GM12878 (cell line): Measurements from ENCODE around the gene L1CAM.

Experiments
- BCLAF1 ChIP-seq: fragments of 450-650 bp; IDR thresholded peaks from 2 replicates; pipeline ENCODE4 v1.6.1; 2017; ENCODE audit warnings: antibody characterized with exemption, mild to moderate bottlenecking, moderate library complexity
- CTCF ChIP-seq, 3 experiments: IDR thresholded peaks in 2 of 3; conservative IDR thresholded peaks in 1 of 3; 2 replicates each; pipeline ENCODE4 v1.5.1; 2011; ENCODE audit warnings: low read depth in 3 of 3, low read length in 3 of 3, mild to moderate bottlenecking in 3 of 3, control low read depth in 2 of 3, moderate library complexity in 2 of 3, inconsistent platforms in 1 of 3, mixed read lengths in 1 of 3; ENCODE audit not compliant: control insufficient read depth in 2 of 3, insufficient read depth in 1 of 3; ENCODE audit errors: extremely low read depth in 1 of 3
- JUNB ChIP-seq: IDR thresholded peaks from 2 replicates; pipeline ENCODE4 v1.6.1; 2016; ENCODE audit warnings: antibody characterized with exemption, mild to moderate bottlenecking
- MLLT1 ChIP-seq: fragments of 450-650 bp; IDR thresholded peaks from 2 replicates; pipeline ENCODE4 v1.6.1; 2016; ENCODE audit warnings: mild to moderate bottlenecking
- NR2C2 ChIP-seq: IDR thresholded peaks from 2 replicates; pipeline ENCODE4 v1.6.1; 2011; ENCODE audit warnings: borderline replicate concordance, low read depth; ENCODE audit not compliant: control insufficient read depth, insufficient read length
- POLR2A ChIP-seq: IDR thresholded peaks from 2 replicates; pipeline ENCODE4 v1.6.1; 2011; ENCODE audit warnings: low read depth, mild to moderate bottlenecking, low read length
- SIN3A ChIP-seq: IDR thresholded peaks from 2 replicates; pipeline ENCODE4 v1.6.1; 2012; ENCODE audit warnings: low read depth, low read length, improper control_type of control experiment
- SUZ12 ChIP-seq: fragments of 200-600 bp; sonication (generic); IDR thresholded peaks from one replicate; pipeline ENCODE4 v1.6.1; 2018; ENCODE audit warnings: antibody characterized with exemption, mild to moderate bottlenecking; ENCODE audit not compliant: unreplicated experiment
- TAF1 ChIP-seq: IDR thresholded peaks from 2 replicates; pipeline ENCODE4 v1.6.1; 2011; ENCODE audit warnings: mild to moderate bottlenecking, low read depth, low read length, borderline replicate concordance
- ZBTB4 ChIP-seq: fragments of 450-650 bp; formaldehyde crosslinking; IDR thresholded peaks from 2 replicates; pipeline ENCODE4 v1.4.0; 2022; ENCODE audit warnings: mild to moderate bottlenecking, moderate library complexity
- ZBTB40 ChIP-seq: fragments of 450-650 bp; IDR thresholded peaks from 2 replicates; pipeline ENCODE4 v1.6.1; 2016; ENCODE audit warnings: mild to moderate bottlenecking, moderate library complexity, borderline replicate concordance

GRCh38 chrX:153827016-153827415 lies 59.0 kb downstream of the L1CAM start:
- TF ChIP-seq SIN3A, result no peak
- TF ChIP-seq ZBTB40, result no peak
- no peak for TF ChIP-seq POLR2A
- no peak for TF ChIP-seq JUNB
- no peak for TF ChIP-seq TAF1
- no peak for TF ChIP-seq SUZ12
- no peak for TF ChIP-seq MLLT1
- no peak for TF ChIP-seq BCLAF1
- TF ChIP-seq ZBTB4 (CRISPR knock-in tag), result no peak
- TF ChIP-seq CTCF (IDR thresholded peaks at IDR 0.05 in 2 of 3, conservative IDR thresholded peaks at IDR 0.05 in 1 of 3; ENCODE audit: control insufficient read depth in 2 of 3, extremely low read depth in 1 of 3, insufficient read depth in 1 of 3, low read depth in 3 of 3, low read length in 3 of 3), result no peak
- TF ChIP-seq NR2C2, result no peak
